GM23248 (cell line): Measurements from ENCODE around the gene NOL6.

Source experiments
- EZH2 ChIP-seq: fragments of 200-600 bp; sonication (generic); IDR thresholded peaks from 2 replicates; pipeline ENCODE4 v1.6.1; 2018; ENCODE audit warnings: antibody characterized with exemption, mild to moderate bottlenecking; ENCODE audit not compliant: insufficient read depth, poor library complexity, severe bottlenecking
- EZH2phosphoT487 ChIP-seq: fragments of 200-600 bp; sonication (generic); IDR thresholded peaks from 2 replicates; pipeline ENCODE4 v1.6.1; 2018; ENCODE audit warnings: antibody characterized with exemption, moderate library complexity, mild to moderate bottlenecking, low read depth; ENCODE audit not compliant: insufficient read depth

- TF ChIP-seq EZH2 (no peak), EZH2phosphoT487 (no peak)
Observed at GRCh38 chr9:33443464-33444154, 30.1 kb downstream of the NOL6 start.
